Daoy (cell line): ENCODE results near the gene RND1. TPM values are rescaled to one million over a fixed set of nuclear protein-coding genes. Genes with fewer than 3 reads are reported as not detected.

ENCODE experiments used
- DNase-seq: peaks from one replicate; pipeline ENCODE4 v3.0.0-alpha.2; 2015; ENCODE audit warnings: low read depth
- total RNA-seq: library from RNA; depleted of rRNA; stranded (reverse); fragments of >200 nt; shearing (Covaris generic); gene quantifications from 2 replicates; pipeline ENCODE4 v1.2.3, GENCODE V29; 2014; rRNA removed

The RND1 gene
- total RNA-seq, 1 experiment from 2014 or later: 4.7 TPM

- peak; percentile 68 for DNase-seq
Measured at GRCh38 chr12:48810903-48811431, 54.7 kb downstream of the RND1 start.

GRCh38 chr12:48807981-48808380 lies 57.7 kb downstream of the RND1 start:
- no peak for DNase-seq

Other genes with a start within 250 kb of the RND1 start
- gene KANSL2, start 183.6 kb downstream of the RND1 start, total RNA-seq: 114 and 119 TPM in 2 replicates
- gene CCNT1, start 149.2 kb downstream of the RND1 start, total RNA-seq: 25.4 and 25.7 TPM in 2 replicates
- 9.0 and 9.2 TPM in 2 replicates for gene ADCY6, start 76.8 kb downstream of the RND1 start, total RNA-seq
- gene CACNB3, start 47.4 kb downstream of the RND1 start, total RNA-seq: 9.1 and 11.5 TPM in 2 replicates
- 132 and 146 TPM in 2 replicates for gene DDX23, start 13.7 kb downstream of the RND1 start, total RNA-seq
- 7.0 and 28.0 TPM in 2 replicates for gene FKBP11, start 59.6 kb upstream of the RND1 start, total RNA-seq
- 69.3 and 118 TPM in 2 replicates for gene ARF3, start 91.6 kb upstream of the RND1 start, total RNA-seq
- 0.63 TPM in 1 of 2 replicates, not detected in the other for gene WNT10B, start 105.9 kb upstream of the RND1 start, total RNA-seq
- gene WNT1, start 112.5 kb upstream of the RND1 start, total RNA-seq: not detected in 2 replicates
- 0.80 TPM in 1 of 2 replicates, not detected in the other for gene DDN, start 133.5 kb upstream of the RND1 start, total RNA-seq
- gene PRKAG1, start 152.9 kb upstream of the RND1 start, total RNA-seq: 67.1 and 68.2 TPM in 2 replicates
- gene KMT2D, start 194.9 kb upstream of the RND1 start, total RNA-seq: 10.3 and 11.0 TPM in 2 replicates
- gene RHEBL1, start 204.1 kb upstream of the RND1 start, total RNA-seq: 6.3 and 11.0 TPM in 2 replicates
- not detected in 2 replicates for gene DHH, start 228.9 kb upstream of the RND1 start, total RNA-seq
- 18.2 and 19.6 TPM in 2 replicates for gene LMBR1L, start 245.0 kb upstream of the RND1 start, total RNA-seq